Measurements from ENCODE around the gene SBF2.
"Not testable (repeated sequence)": the region's sequence is repeated elsewhere in the genome, so short reads cannot be mapped to it uniquely, and the experiment has no call there.

SBF2 gene

DNA sequence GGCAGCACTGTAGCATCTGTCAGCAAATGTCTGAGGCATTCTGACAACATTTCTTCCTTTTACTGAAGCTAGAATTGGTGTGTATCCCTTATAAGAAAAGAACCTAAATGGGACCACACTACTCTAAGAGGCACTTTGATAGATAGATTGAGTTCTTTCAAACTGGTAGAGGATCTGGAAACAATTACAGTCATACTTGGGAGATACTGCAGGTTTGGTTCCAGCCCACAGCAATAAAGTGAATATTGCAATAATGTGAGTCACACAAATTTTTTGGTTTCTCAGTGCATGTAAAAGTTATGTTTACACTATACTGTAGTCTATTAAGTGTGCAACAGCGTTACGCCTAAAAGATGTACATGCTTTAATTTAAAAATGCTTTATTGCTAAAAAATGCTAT lies 96.9 kb downstream of the SBF2 start:
- no peak for DNase-seq (ENCODE audit: low spot score)

- DNase-seq (ENCODE audit: low spot score) = no peak
Measured at GRCh38 chr11:10192036-10192435, 102.0 kb downstream of the SBF2 start.

DNA sequence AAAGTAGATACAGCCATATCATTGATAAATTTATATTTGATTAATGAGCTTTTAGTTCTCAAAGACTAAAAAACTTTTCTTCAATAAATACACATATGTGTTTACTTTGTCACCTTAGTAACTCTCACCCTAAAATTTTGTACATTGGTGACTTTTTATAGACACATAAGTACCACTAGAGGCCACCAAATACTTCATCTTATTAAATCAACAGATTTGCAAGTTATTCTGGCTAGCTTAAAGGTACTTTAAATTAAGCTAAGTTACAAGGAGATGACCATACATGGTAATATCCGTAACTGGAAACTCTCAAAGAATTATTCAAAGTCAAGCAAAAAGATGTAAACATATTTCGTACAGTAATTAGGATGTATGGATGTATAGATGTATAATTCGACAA lies 112.2 kb downstream of the SBF2 start:
- DNase-seq (ENCODE audit: low spot score) = no peak

DNA sequence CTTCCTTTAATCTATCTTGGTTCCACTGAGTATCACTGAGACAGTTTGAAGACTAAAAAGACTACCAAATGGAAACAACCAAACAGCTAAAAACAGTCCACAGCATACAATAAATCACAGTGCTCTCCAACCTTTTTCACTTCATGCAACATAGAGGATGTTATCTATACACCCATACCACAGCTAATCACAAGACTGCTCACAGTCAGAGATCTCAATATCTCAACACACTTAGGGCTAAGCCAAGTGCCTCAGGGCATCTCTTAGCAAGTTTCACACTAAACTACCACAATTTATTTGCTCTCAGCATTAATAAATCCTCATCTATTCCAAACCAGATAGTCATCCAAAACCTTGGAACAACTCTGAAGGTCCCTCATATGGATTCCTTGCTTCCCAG lies 129.4 kb downstream of the SBF2 start:
- no peak for DNase-seq (ENCODE audit: low spot score)

- no peak for DNase-seq (ENCODE audit: low spot score)
Measured at GRCh38 chr11:10162222-10162621, 131.8 kb downstream of the SBF2 start.

DNA sequence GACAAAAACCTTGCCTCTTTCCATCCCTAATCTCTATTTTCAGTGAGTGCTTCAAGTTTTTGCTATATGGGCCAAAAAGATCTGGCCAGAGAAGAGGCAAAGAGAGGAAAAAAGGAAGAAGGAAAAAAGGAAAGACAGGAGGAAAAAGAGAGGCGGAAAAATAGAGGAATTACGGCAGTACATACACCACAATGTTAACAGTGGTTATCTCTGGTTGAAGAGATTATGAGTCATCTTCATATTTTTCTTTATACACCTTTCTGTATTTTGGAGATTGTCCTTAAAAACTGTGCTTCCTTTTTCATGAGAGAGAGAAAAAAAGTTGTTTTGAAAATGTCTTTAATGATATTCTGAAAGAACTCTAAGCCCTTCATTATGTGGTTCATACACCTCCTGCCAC lies 133.7 kb downstream of the SBF2 start:
- DNase-seq (ENCODE audit: low spot score) = no peak

DNA sequence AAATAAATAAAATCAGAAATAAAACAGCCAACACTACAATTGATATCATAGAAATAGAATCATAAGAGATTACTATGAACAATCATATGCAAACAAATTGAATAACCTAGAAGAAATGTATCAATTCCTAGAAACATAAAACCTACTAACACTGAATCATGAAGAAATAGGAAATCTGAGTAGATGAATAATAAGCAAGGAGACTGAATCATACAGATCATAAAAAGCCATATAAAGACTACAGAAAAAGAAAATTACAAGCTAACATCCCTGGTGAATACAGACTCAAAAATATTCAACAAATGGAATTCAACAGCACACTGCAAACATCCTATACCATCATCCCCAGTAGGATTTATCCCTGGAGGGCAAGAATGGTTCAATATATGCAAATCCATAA lies 135.6 kb downstream of the SBF2 start:
- no peak for DNase-seq (ENCODE audit: low spot score)

DNA sequence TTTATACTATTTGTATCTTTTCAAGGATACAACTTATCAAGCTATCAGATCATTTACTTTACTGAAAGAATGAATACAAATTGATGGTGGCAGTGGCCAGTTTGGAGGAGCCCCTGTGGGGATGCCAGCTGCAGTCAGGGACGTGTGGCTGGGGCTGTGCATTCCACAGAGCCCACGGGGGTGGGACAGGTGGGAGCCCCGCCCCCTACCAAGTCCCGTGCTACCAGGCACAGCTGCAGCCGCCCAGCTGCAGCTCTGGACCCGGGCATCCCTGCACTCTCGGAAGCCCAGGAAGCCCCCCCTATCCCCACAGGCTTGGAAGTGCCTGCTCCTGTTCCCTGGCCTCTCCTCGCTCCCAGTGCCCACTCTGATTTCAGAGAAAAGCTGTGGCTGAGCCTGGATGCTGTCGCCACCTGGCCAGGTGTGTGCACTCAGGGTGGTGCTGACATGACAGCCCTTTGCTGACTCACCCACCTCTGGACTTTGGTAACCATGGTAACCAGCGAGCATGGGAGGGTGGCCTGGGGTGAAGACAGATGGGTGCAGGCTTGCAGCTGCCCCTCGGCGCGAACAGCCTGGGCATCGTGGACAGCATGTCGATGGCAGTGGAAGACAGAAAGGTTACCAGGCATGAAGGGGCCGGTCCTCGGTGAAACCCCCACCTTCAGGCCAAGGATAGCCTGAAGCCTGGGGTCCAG lies 138.1 kb downstream of the SBF2 start:
- no peak for DNase-seq (ENCODE audit: low spot score)

GRCh38 chr11:10150800-10151199 lies 143.2 kb downstream of the SBF2 start:
- DNase-seq (ENCODE audit: low spot score) = no peak

GRCh38 chr11:10149553-10149952 lies 144.5 kb downstream of the SBF2 start:
- DNase-seq (ENCODE audit: low spot score) = no peak

DNA sequence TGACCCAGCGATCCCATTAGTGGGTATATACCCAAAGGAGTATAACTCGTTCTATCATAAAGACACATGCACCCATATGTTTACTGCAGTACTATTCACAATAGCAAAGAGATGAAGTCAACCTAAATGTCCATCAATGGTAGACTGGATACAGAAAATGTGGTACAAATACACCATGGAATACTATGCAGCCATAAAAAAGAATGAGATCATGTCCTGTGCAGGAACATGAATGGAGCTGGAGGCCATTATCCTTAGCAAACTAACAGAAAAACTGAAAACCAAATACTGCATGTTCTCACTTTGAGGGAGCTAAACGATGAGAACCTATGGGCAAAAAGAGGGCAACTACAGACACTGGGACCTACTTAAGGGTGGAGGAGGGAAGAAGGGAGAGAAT lies 146.8 kb downstream of the SBF2 start:
- no peak for DNase-seq (ENCODE audit: low spot score)

DNA sequence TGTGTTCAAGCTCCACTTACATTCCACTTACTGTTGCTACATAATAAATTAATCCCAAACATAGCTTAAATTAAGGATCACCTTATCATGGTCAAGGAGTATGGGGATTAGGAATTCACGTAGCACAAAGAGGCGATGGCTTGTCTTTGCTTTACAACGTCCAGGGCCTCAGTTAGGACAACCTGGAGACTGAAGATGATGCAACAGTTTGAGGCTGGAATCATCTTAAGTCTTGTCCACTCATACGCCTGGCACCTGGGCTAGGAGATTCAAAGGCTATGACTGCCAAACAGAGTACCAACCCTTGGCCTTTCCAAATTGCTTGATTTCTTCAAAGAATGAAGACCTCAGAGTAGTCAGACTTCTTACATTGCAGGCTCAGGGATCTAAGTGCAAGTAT lies 149.1 kb downstream of the SBF2 start:
- no peak for DNase-seq (ENCODE audit: low spot score)

- no peak for DNase-seq (ENCODE audit: low spot score)
Measured at GRCh38 chr11:10139656-10140055, 154.4 kb downstream of the SBF2 start.

DNA sequence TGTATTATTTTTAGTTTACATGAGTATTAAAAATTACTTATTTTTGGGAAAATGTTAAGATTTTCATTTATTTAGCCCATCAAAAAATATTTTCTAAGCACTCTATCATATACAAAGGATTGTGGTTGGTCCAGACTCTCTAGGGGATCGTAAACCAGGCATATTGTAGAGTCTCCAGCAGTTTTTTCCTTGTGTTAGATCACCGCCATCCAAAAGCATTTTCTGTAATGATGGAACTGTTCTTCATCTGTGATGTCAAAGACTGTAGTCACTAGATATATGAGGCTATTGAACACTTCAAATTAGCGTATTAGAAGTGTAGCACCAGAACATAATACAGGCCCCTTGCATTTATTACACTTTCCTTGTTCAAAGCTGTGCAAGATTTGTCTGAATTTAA lies 154.9 kb downstream of the SBF2 start:
- no peak for DNase-seq (ENCODE audit: low spot score)

GRCh38 chr11:10134975-10135481 lies 159.0 kb downstream of the SBF2 start:
- no peak for DNase-seq (ENCODE audit: low spot score)

GRCh38 chr11:10134226-10134625 lies 159.8 kb downstream of the SBF2 start:
- DNase-seq (ENCODE audit: low spot score) = not testable (repeated sequence)

DNA sequence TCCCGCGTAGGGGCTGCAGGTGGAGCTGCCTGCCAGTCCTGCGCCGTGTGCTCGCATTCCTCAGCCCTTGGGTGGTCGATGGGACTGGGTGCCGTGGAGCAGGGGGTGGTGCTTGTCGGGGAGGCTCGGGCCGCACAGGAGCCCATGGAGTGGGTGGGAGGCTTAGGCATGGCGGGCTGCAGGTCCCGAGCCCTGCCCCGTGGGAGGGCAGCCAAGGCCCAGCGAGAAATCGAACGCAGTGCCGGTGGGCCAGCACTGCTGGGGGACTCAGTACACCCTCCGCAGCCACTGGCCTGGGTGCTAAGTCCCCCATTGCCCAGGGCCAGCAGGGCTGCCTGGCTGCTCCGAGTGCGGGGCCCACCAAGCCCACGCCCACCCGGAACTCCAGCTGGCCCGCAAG lies 160.8 kb downstream of the SBF2 start:
- not testable (repeated sequence) for DNase-seq (ENCODE audit: low spot score)

- no peak for DNase-seq (ENCODE audit: low spot score)
Measured at GRCh38 chr11:10130875-10131274, 163.1 kb downstream of the SBF2 start.

DNA sequence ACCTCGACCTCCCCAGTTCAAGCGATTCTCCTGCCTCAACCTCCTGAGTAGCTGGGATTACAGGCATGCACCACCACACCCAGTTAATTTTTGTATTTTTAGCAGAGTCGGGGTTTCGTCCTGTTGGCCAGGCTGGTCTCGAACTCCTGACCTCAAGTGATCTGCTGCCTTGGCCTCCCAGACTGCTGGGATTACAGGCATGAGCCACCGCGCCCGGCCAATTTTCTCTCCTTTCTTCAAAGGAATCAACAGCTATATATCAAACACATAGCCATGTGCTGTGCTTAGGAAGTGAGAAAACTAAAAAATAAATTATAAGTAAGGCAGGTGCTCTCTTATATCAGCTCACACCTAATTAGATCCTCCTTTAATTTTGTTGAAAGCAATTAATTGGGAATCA lies 164.8 kb downstream of the SBF2 start:
- not testable (repeated sequence) for DNase-seq (ENCODE audit: low spot score)

- no peak for DNase-seq (ENCODE audit: low spot score)
Measured at GRCh38 chr11:10125522-10126133, 168.4 kb downstream of the SBF2 start.

DNA sequence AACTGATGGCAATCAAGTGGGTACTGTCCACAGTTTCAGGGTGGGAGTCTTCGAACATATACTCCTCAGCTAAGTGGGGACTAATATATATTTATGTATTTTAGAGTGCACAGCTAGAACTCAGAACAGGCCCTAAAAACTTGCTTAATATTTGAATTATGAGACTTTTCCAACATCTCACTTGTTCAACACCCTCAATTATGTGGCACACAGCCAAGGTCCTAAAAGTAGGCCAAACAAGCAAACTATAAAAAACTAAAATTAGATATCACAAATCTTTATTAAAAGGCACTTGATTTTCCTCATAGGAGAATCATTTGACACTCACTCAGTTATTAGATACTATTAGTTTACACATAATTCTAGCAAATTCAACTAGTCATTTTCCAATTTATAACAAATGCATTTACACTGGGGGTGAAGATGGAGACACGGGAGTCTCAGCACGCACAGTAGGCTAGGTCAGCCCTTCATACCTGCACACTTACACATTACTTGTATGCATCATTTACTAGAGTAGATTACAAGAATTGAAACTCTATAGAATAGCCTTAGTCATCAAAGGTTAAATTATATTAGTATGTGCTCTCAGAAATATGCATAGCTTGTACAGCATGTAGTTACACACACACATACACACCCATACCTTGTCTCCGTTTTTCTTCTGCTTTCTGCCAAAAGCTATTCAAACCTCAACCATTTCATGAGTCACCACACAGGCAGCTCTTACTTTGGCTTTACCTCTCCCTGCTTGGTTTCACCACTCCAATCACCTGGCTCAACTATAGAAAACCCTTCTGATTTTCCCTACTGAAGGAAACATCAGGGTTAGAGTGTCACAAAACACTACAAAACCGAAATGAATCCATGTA lies 171.5 kb downstream of the SBF2 start:
- no peak for DNase-seq (ENCODE audit: low spot score)

GRCh38 chr11:10118865-10119264 lies 175.2 kb downstream of the SBF2 start:
- DNase-seq (ENCODE audit: low spot score) = no peak
